Breast epithelium (tissue), 3 donors: Measurements from ENCODE around the gene PSG4.
"Not testable (repeated sequence)": the region's sequence is repeated elsewhere in the genome, so short reads cannot be mapped to it uniquely, and the experiment has no call there.

Experiments
- POLR2A ChIP-seq: fragments of 450-650 bp; IDR thresholded peaks from one replicate; pipeline ENCODE4 v1.6.1; 2016; ENCODE audit warnings: antibody characterized with exemption, mild to moderate bottlenecking, moderate library complexity
- TF ChIP-seq, protein P1 (sequence below), 3 donors: fragments of 450-650 bp; IDR thresholded peaks; one replicate each; pipeline ENCODE4 v1.5.1; 2016 to 2017; ENCODE audit warnings: antibody characterized with exemption in 3 of 3, mild to moderate bottlenecking in 3 of 3, moderate library complexity in 3 of 3

DNA sequence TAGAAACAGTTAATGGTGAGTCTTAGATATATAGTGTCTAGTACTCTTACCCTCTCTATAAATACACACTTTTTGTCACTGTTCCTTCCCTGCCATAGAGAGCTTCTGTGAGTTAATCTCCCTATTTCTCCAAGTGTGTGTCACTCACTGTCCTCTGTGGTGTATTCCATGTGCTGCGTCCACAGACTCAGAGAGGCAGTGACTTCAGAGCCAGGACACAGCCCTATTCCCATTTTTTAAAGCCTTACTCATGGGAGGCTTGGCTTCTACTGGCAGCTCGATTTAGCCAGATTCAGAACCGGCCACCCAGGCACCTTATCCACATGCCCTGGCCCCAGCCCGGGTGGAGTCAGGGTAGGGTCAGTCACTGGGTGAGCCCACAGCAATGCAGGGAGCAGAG is 13.7 kb upstream of the PSG4 start:
- TF ChIP-seq, protein P1, sequence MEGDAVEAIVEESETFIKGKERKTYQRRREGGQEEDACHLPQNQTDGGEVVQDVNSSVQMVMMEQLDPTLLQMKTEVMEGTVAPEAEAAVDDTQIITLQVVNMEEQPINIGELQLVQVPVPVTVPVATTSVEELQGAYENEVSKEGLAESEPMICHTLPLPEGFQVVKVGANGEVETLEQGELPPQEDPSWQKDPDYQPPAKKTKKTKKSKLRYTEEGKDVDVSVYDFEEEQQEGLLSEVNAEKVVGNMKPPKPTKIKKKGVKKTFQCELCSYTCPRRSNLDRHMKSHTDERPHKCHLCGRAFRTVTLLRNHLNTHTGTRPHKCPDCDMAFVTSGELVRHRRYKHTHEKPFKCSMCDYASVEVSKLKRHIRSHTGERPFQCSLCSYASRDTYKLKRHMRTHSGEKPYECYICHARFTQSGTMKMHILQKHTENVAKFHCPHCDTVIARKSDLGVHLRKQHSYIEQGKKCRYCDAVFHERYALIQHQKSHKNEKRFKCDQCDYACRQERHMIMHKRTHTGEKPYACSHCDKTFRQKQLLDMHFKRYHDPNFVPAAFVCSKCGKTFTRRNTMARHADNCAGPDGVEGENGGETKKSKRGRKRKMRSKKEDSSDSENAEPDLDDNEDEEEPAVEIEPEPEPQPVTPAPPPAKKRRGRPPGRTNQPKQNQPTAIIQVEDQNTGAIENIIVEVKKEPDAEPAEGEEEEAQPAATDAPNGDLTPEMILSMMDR (IDR thresholded peaks at IDR 0.05) = not testable (repeated sequence)
- TF ChIP-seq POLR2A = not testable (repeated sequence)
